Activated CD4-positive, alpha-beta T cell treated with anti-CD3 and anti-CD28 coated beads, Interleukin-2, Interleukin-4, amounts not matched to agents 100 ng/mL and 50 ng/mL, durations not matched to agents 16 hours and 8 hours (primary cell): ENCODE data around the gene KCNQ4.

Experiments
- DNase-seq: peaks from one replicate; pipeline ENCODE4 v3.0.0-alpha.2; 2020; ENCODE audit warnings: low spot score

KCNQ4 gene

DNA sequence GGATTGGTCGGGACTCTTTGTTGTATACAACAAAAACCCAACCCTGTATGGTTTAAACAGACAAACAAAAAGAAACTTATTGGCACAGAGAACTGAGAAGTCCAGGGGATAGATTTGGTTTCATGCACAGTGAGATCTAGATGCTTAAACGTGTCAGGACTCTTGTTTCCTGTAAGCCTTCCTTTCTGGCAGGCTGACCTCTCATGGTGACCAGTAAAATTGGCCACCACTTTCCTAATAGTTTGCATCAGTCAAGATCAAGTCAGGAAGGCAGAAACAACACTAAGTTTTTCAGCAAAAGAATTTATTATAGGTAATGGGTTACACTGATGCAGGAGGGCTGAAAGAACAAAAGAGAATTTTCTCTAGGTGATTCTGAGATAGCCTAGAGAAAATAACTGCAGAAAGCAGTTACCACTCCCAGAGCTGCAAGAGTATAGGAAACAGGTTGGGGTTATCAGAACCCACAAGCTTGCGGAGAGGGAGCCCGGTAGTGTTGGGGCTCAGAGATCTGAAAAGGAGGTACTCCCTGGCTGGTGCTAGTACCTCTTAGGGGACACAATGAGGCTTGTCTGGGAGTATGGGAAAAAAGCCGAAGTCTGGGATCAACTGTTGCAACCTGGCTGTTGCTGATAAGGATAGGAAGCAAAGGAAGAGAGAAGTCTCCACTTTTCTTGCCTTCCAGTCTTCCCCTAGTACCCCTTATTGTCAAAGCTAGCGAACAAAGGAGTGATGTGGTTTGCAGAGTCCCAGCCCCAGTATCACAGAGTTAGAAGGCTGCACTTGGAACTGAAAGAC is 57.1 kb downstream of the KCNQ4 start:
- DNase-seq = no peak

GRCh38 chr1:40841602-40842001 is 58.0 kb downstream of the KCNQ4 start:
- DNase-seq = no peak

DNA sequence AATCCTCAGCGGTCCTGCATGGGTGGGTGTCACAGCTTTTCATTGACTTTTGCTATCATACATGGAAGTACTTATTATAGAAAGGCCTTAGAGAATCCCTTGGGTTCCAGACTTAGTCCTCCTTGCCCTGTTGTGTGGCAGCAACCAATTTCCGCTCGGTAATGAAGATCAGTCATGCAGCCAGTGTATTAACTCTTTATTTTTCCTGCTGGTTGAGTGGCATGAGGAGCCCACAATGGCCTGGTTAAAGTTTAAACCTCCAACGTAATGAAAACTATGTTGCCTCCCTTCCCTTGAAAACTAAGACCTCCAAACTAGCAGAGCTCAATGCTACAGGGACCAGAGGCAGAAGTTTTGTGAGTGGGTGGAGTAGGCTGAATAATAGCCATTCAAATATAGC is 58.6 kb downstream of the KCNQ4 start:
- no peak for DNase-seq

- no peak for DNase-seq
Observed at GRCh38 chr1:40842691-40843090, 59.1 kb downstream of the KCNQ4 start.

DNA sequence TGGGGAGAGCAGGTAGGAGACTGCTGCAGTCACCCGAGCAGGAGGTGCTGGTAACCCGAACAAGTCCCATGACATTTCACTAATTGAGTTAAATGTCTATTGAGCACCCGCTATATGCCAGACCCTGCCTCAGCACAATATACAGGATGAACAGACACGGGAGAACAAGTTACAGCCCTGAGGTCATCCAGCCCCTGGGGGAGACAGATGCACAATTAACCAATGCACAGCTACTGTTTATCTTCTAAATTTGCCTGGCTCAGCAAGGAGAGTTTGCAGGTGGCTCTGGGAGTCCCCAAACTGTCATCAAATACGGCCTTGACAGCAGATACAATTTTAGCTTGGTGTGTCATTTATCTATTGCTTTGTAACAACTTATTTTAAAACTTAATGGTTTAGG is 60.5 kb downstream of the KCNQ4 start:
- DNase-seq = no peak

GRCh38 chr1:40844887-40845878 is 61.6 kb downstream of the KCNQ4 start:
- DNase-seq = no peak

DNA sequence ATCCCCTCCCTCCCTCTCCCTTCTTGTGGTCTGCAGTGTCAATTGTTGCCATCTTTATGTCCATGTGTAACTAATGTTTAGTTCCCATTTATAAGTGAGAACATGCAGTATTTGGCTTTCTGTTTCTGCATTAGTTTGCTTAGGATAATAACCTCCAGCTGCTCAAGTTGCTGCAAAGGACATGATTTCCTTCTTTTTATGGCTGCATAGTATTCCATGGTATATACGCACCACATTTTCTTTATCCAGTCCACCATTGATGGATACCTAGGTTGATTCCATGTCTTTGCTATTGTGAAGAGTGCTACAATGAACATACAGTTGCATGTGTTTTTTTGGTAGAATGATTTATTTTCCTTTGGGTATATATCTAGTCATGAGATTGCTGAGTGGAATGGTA is 62.3 kb downstream of the KCNQ4 start:
- DNase-seq = no peak

DNA sequence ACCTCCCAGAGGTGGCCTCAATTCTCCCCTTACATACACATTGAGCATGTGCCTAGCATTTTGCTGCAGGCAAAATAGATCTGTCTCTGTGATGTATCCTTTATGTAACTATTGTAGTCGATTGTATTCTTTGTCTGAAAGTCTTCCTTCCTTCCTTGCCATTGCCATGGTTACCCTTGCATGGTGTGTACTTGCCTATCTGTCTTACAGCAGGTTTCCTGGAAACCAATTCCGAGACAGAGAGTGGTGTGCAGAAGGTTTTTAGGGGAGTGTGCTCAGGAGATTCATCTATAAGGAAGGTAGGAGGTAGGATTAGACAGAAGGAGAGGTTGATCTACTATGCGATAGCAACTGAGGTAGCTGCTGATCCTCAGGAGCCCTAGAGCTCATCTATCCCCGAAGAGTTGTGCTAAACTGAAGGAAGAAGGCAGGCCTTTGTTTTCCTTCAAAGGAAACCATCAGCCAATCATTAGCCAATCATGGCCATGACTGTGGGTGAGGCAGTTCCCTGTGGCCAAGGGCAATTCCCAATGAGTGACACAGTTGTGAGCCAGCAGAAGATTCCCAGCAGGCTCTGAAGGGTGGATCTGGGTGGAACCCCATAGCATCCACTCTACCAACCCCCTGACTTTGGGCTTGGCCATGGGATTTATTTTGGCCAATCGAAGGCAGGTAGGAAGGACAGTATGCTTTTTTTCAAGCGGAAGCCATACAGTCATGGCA is 63.6 kb downstream of the KCNQ4 start:
- DNase-seq = no peak

GRCh38 chr1:40848530-40849189 is 65.1 kb downstream of the KCNQ4 start:
- DNase-seq = peak; percentile 36

- peak; percentile 78 for DNase-seq
Observed at GRCh38 chr1:40849801-40850592, 66.4 kb downstream of the KCNQ4 start.

DNA sequence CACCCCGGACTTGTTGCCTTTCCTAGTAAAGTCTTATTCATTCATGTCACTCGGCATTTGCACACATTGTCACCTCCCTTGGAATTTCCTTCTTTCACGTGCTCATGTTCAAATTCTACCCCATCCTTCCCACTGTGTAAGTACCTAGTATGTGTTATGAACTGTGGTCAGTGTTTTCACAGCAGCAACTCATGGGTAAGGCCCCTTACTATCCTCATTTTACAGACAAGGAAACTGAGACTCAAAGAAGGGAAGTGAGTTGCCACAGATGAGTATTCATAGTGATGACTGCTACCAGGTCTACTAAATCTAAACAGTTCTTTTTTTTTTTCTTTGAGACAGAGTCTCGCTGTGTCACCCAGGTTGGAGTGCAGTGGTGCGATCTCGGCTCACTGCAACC is 68.1 kb downstream of the KCNQ4 start:
- no peak for DNase-seq

- no peak for DNase-seq
Observed at GRCh38 chr1:40853113-40853884, 69.7 kb downstream of the KCNQ4 start.

DNA sequence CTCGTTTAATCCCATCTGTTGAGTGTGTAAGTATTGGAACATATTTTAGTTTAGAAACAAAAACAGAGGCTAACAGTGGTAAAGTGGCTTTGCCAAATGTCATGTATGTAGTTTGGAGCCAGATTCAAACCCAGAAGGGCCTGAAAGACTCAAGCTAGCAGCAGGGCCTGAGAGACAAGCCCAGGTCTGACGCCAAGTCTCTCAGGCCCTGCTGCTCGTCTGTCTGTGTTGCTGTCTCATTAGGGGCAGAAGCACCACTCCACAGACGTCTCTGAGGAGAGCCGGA is 70.2 kb downstream of the KCNQ4 start:
- no peak for DNase-seq

DNA sequence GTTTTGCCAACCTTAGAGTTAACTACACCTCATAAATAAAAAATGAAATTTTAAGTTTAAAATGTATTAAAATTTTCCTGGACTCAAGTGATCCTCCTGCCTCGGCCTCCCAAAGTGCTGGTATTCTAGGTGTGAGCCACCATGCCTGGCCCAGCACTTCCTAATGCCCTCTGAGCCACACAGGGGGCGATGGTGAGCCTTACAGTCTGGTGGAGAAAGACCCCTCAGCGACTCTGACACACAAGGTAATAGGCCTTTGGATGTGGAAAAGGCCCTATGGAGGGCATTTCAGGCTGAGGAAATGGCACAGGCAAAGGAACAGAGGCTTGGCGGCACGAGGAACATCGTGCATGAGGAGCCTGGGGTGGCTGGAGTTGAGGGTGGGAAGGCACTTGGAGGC is 71.9 kb downstream of the KCNQ4 start:
- DNase-seq = peak; percentile 9

DNA sequence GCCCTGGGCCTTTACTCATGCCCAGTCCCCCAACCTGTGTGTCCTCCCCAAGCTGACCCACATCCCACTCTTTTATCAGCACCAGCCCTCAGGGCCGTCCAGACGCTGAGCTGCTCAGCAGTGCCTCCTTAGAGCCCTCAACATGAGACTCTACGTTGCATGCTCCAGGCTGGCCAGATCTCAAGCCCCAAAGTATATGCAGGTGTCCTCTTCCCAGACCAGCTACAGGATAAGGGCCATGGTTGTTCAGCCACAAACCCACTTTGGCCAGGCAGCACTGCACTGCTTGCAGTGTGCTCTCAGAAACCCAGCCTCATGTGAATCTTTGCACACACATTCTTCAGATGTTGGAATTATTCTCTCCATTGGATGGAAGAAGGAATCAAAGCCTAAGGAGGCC is 72.5 kb downstream of the KCNQ4 start:
- no peak for DNase-seq

- DNase-seq = no peak
Observed at GRCh38 chr1:40856656-40857302, 73.2 kb downstream of the KCNQ4 start.

DNA sequence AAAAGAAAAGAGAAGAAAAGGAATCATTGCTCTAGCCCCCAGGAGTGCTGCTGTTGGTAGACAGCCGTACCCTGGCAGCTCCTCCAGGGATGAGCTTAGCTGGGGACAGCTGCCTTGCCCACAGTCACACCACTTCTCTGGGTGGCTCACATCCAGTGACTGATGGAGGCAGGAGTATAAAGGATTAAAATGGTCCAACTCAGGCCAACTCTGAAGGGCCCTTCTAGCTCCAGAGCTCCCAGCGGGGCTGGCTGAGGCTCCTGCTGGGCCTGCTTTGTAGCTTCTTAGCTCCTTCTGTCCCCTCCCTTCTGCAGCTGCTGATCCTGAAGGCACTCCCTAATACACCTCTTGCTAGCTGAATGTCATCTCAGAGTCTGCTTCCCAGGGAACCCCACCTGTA is 74.2 kb downstream of the KCNQ4 start:
- no peak for DNase-seq

GRCh38 chr1:40858856-40859416 is 75.3 kb downstream of the KCNQ4 start:
- no peak for DNase-seq

DNA sequence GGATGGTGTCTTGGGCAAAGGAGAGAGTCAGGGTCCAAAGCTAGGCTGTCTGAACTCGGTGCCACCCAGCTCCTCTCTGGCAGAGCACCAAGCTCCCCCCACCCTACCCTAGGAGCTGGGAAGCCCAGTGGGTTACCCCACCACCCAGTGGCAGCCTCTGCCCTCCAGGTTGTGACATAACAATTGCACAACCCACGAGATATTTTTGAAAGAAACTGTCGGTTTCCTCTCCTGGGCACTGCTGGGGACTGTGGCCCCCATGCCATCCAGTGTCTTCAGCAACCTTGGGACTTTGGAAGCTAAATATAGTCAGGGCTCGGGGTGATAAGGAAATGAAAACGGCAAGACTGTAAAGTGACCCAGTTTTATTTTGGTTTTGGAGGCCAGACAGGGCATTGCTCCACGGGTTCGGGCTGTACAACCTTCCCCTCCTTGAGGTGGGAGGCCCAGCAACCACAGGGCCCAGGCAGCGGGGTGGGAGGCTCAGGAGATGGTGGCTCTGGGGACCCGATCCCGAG is 77.2 kb downstream of the KCNQ4 start:
- DNase-seq = no peak
